HepG2 (cell line): ENCODE measurements around the gene ALDH1L2. TPM values are rescaled to one million over a fixed set of nuclear protein-coding genes. Genes with fewer than 3 reads are reported as not detected.

Experiments
- ATAC-seq: fragments of 200-7000 bp; cut with Tn5 transposase; 3 replicates; pipeline ENCODE4 v1.9.1; 2020; ENCODE audit warnings: mild to moderate bottlenecking, moderate library complexity
- BruUV-seq: library from RNA; stranded (reverse); fragments of 400-500 nt; replicated peaks from 2 replicates; lab custom pipeline; 2021; lab: Mats Ljungman, UMichigan
- CTCF ChIA-PET: fragments of 300-600 bp; formaldehyde crosslinking; extraction: SDS; loops from one replicate; lab custom pipeline; 2021; ENCODE audit warnings: low total read pairs, inconsistent platforms, low intra/inter-chr PET ratio; lab: Yijun Ruan, JAX
- POLR2A ChIA-PET: fragments of 350-600 bp; sonication (Branson Sonifier 250); formaldehyde crosslinking; loops from one replicate; lab custom pipeline; 2020; ENCODE audit warnings: antibody characterized with exemption, inconsistent platforms; lab: Yijun Ruan, JAX
- DNase-seq: peaks from one replicate; pipeline ENCODE4 v3.0.0-alpha.2; 2015; ENCODE audit warnings: low spot score
- FAIRE-seq: peaks from 3 replicates; lab custom pipeline; 2011; peaks lifted over from hg19 to GRCh38; lab: Jason Lieb, UNC
- H2AFZ ChIP-seq: one replicate; pipeline ENCODE4 v1.6.1; 2011; ENCODE audit warnings: low read length, inconsistent platforms
- H3K27ac ChIP-seq: fragments of 300-600 bp; 3 replicates; pipeline ENCODE4 v1.8.0; 2011; ENCODE audit warnings: mixed run types, mild to moderate bottlenecking, mixed read lengths, low read length, inconsistent platforms; ENCODE audit not compliant: insufficient read depth; ENCODE audit errors: extremely low read length
- H3K27me3 ChIP-seq, 2 experiments: fragments of 200-600 bp in 1 of 2; 2 replicates in 1 of 2; 3 replicates in 1 of 2; pipeline versions ENCODE4 v1.6.0 to v1.8.0; 2011; ENCODE audit warnings: low read length in 2 of 2, mild to moderate bottlenecking in 2 of 2, moderate library complexity in 2 of 2, inconsistent platforms in 1 of 2; ENCODE audit not compliant: insufficient read depth in 2 of 2, control insufficient read depth in 1 of 2
- H3K36me3 ChIP-seq, 2 experiments: fragments of 200-600 bp in 1 of 2; replicated peaks in 1 of 2; 2 replicates in 1 of 2; 3 replicates in 1 of 2; pipeline versions ENCODE4 v1.5.1 to v1.8.0; 2011; ENCODE audit warnings: low read length in 2 of 2, inconsistent platforms in 1 of 2; ENCODE audit not compliant: insufficient read depth in 2 of 2, control insufficient read depth in 1 of 2
- H3K4me1 ChIP-seq: 2 replicates; pipeline ENCODE4 v1.5.1; 2012; ENCODE audit warnings: low read length, inconsistent platforms; ENCODE audit not compliant: insufficient read depth
- H3K4me2 ChIP-seq: 2 replicates; pipeline ENCODE4 v1.6.0; 2011; ENCODE audit warnings: low read depth, low read length, inconsistent platforms
- H3K4me3 ChIP-seq, 3 experiments: fragments of 200-600 bp in 1 of 3; sonication (generic), shearing (Covaris generic) in 1 of 3; replicated peaks in 1 of 3; 2 replicates each; pipeline ENCODE4 v1.5.1; 2011 to 2016; ENCODE audit warnings: low read length in 3 of 3, inconsistent platforms in 2 of 3, low read depth in 2 of 3, mild to moderate bottlenecking in 2 of 3, control low read depth in 1 of 3, mixed read lengths in 1 of 3; ENCODE audit not compliant: insufficient read depth in 1 of 3
- H3K79me2 ChIP-seq: one replicate; pipeline ENCODE4 v1.6.1; 2011; ENCODE audit warnings: low read length, inconsistent platforms; ENCODE audit not compliant: insufficient read depth
- H3K9ac ChIP-seq: 2 replicates; pipeline ENCODE4 v1.6.0; 2011; ENCODE audit warnings: mild to moderate bottlenecking, low read depth, low read length, inconsistent platforms; ENCODE audit not compliant: insufficient read depth
- H3K9me3 ChIP-seq: 2 replicates; pipeline ENCODE4 v1.5.1; 2012; ENCODE audit warnings: mild to moderate bottlenecking, low read length
- H4K20me1 ChIP-seq: 2 replicates; pipeline ENCODE4 v1.6.0; 2011; ENCODE audit warnings: inconsistent platforms, mild to moderate bottlenecking, low read length, moderate library complexity; ENCODE audit not compliant: insufficient read depth
- CREM ChIP-seq, 2 experiments: sonication (generic) in 1 of 2; formaldehyde crosslinking in 1 of 2; IDR thresholded peaks; 2 replicates each; pipeline versions ENCODE4 v1.4.0 to v1.6.1; 2016 to 2020; ENCODE audit warnings: antibody characterized with exemption in 1 of 2, mild to moderate bottlenecking in 1 of 2, missing genetic modification reagents in 1 of 2
- KDM6A ChIP-seq: IDR thresholded peaks from 2 replicates; pipeline ENCODE4 v1.6.1; 2016; ENCODE audit warnings: low read depth
- MAFG ChIP-seq: sonication (generic); formaldehyde crosslinking; IDR thresholded peaks from 2 replicates; pipeline ENCODE4 v1.5.1; 2020; ENCODE audit warnings: mild to moderate bottlenecking, missing genetic modification reagents
- MEIS1 ChIP-seq: sonication (generic); formaldehyde crosslinking; IDR thresholded peaks from 2 replicates; pipeline ENCODE4 v1.9.0; 2021; ENCODE audit warnings: mild to moderate bottlenecking, missing genetic modification reagents, moderate library complexity, borderline replicate concordance
- NFE2 ChIP-seq: sonication (generic); formaldehyde crosslinking; IDR thresholded peaks from 2 replicates; pipeline ENCODE4 v1.4.0; 2020; ENCODE audit warnings: missing genetic modification reagents
- PATZ1 ChIP-seq: sonication (generic); formaldehyde crosslinking; IDR thresholded peaks from 2 replicates; pipeline ENCODE4 v1.4.0; 2020; ENCODE audit warnings: missing genetic modification reagents
- REXO4 ChIP-seq: sonication (generic); formaldehyde crosslinking; IDR thresholded peaks from 2 replicates; pipeline ENCODE4 v1.8.0; 2022; ENCODE audit warnings: missing genetic modification reagents, mild to moderate bottlenecking, borderline replicate concordance
- ZNF274 ChIP-seq: sonication (generic); formaldehyde crosslinking; IDR thresholded peaks from 2 replicates; pipeline ENCODE4 v1.5.1; 2020; ENCODE audit warnings: mild to moderate bottlenecking, missing genetic modification reagents
- ZNF646 ChIP-seq: sonication (generic); formaldehyde crosslinking; IDR thresholded peaks from 2 replicates; pipeline ENCODE4 v1.9.0; 2021; ENCODE audit warnings: mild to moderate bottlenecking, missing genetic modification reagents
- ZNF816 ChIP-seq: sonication (generic); formaldehyde crosslinking; IDR thresholded peaks from 2 replicates; pipeline ENCODE4 v1.8.0; 2022; ENCODE audit warnings: missing genetic modification reagents, mild to moderate bottlenecking, borderline replicate concordance
- ZZZ3 ChIP-seq: sonication (generic); formaldehyde crosslinking; IDR thresholded peaks from 2 replicates; pipeline ENCODE4 v1.4.0; 2020; ENCODE audit warnings: missing genetic modification reagents, mild to moderate bottlenecking, borderline replicate concordance
- WGBS: methylation state at CpG from one replicate; pipeline ENCODE4 v1.1.6; 2017; ENCODE audit warnings: low lambda C conversion rate; 5-methylcytosine and 5-hydroxymethylcytosine counted together
- in situ Hi-C: cut with HindIII; loops from 2 replicates; pipeline ENCODE4 v1.10.0; 2017; ENCODE audit warnings: low pct_unique_long_range_greater_than_20kb; ENCODE audit not compliant: extremely low pct_ligation_motif_present
- intact Hi-C: fragments of 100-400 bp; cut with micrococcal nuclease; formaldehyde crosslinking; loops from one replicate; pipeline ENCODE4 v1.10.0; 2022; ENCODE audit not compliant: unreplicated experiment
- polyA plus RNA-seq, 8 experiments: library from polyadenylated mRNA; depleted of rRNA in 3 of 8; stranded (reverse) in 7 of 8; unstranded in 1 of 8; fragments of >200 nt; fragmentation: Illumina TruSeq in 4 of 8; extraction: Trizol in 4 of 8; gene quantifications; 2 replicates each; pipeline versions ENCODE4 v1.2.1 to v1.2.3, GENCODE V29; 2011 to 2016; ENCODE audit warnings: low read depth in 4 of 8, missing spikeins in 1 of 8, mixed read lengths in 1 of 8; ENCODE audit not compliant: insufficient read depth in 1 of 8
- total RNA-seq, 5 experiments: library from RNA; depleted of rRNA; stranded (reverse); fragments of >200 nt; fragmentation: Illumina TruSeq; extraction: Trizol; gene quantifications; 2 replicates each; pipeline ENCODE4 v1.2.3, GENCODE V29; 2016; ENCODE audit warnings: low read depth in 1 of 5

The ALDH1L2 gene
- total and polyA plus RNA-seq, 2 of the 13 experiments (the other 11 are each of a cell fraction or from before 2014, with no cell fraction given) = 0.40 to 4.6 TPM

- BruUV-seq = no TSS peak
- in situ Hi-C loops (no loop called here), intact Hi-C loops (no loop called here)
- TF ChIP-seq ZZZ3 (CRISPR knock-in tag) (no peak), ZNF816 (CRISPR knock-in tag) (no peak), CREM (IDR thresholded peaks at IDR 0.05) (no peak), CREM (CRISPR knock-in tag; IDR thresholded peaks at IDR 0.05) (no peak), ZNF274 (CRISPR knock-in tag) (no peak), REXO4 (CRISPR knock-in tag) (no peak), ZNF646 (CRISPR knock-in tag) (no peak), MAFG (CRISPR knock-in tag) (no peak), KDM6A (no peak), NFE2 (no peak), MEIS1 (no peak), PATZ1 (no peak)
- H4K20me1 ChIP-seq = no peaks in the 10 kb centered on the region
- FAIRE-seq (no peak), ATAC-seq (no peak), DNase-seq (no peak)
- ChIA-PET CTCF (no interaction called here), POLR2A (no interaction called here)
- no peak overlapping the region for H2AFZ ChIP-seq
- no peak overlapping the region for H3K4me2 ChIP-seq
- H3K9ac ChIP-seq = no peak overlapping the region
- H3K27me3 ChIP-seq = no peaks in the 10 kb centered on the region
- no peak overlapping the region for H3K4me3 ChIP-seq
- no peaks in the 10 kb centered on the region for H3K36me3 ChIP-seq
- no peaks in the 10 kb centered on the region for H3K79me2 ChIP-seq
- H3K9me3 ChIP-seq = no peaks in the 10 kb centered on the region
- no peak overlapping the region for H3K27ac ChIP-seq
- no peaks in the 10 kb centered on the region for H3K4me1 ChIP-seq
- 72% methylated on average over 6 of the region's 6 CpGs for WGBS
Measured at GRCh38 chr12:105072888-105073488, 11.3 kb downstream of the ALDH1L2 start.
